Left lung (tissue), 10 donors: ENCODE results near the gene TRPM2. TPM values are rescaled to one million over a fixed set of nuclear protein-coding genes. Genes with fewer than 3 reads are reported as not detected.

Source experiments
- ATAC-seq: fragments of 200-7000 bp; cut with Tn5 transposase; one replicate; pipeline ENCODE4 v1.9.1; 2020; ENCODE audit warnings: moderate library complexity
- DNase-seq, 4 donors: peaks; one replicate each; pipeline ENCODE4 v3.0.0-alpha.2; 2013 to 2020
- H3K27ac ChIP-seq, 2 donors: fragments of 200-600 bp; sonication (generic) in 1 of 2; one replicate each; pipeline versions ENCODE4 v1.5.0 to v1.8.0; 2020 to 2021
- H3K27me3 ChIP-seq, 2 donors: fragments of 200-600 bp; sonication (generic) in 1 of 2; one replicate each; pipeline versions ENCODE4 v1.5.0 to v1.8.0; 2020 to 2021
- H3K36me3 ChIP-seq, 2 donors: fragments of 200-600 bp; sonication (generic) in 1 of 2; one replicate each; pipeline versions ENCODE4 v1.5.0 to v1.8.0; 2020 to 2021
- H3K4me1 ChIP-seq, 2 donors: fragments of 200-600 bp; one replicate each; pipeline ENCODE4 v1.8.0; 2021
- H3K4me3 ChIP-seq, 2 donors: fragments of 200-600 bp; sonication (generic) in 1 of 2; one replicate each; pipeline versions ENCODE4 v1.5.0 to v1.8.0; 2020 to 2021; ENCODE audit warnings: mild to moderate bottlenecking in 1 of 2
- H3K9me3 ChIP-seq, 2 donors: fragments of 200-600 bp; sonication (generic) in 1 of 2; one replicate each; pipeline versions ENCODE4 v1.5.0 to v1.8.0; 2020 to 2021
- CTCF ChIP-seq, 2 donors: fragments of 200-600 bp; sonication (generic) in 1 of 2; IDR thresholded peaks; one replicate each; pipeline versions ENCODE4 v1.5.0 to v1.8.0; 2021; ENCODE audit warnings: antibody characterized with exemption in 2 of 2
- intact Hi-C, 2 donors: fragments of 100-400 bp; cut with DNase I; formaldehyde crosslinking; loops; one replicate each; pipeline versions ENCODE4 v1.11.2 to v1.14.2; 2022
- polyA plus RNA-seq, 6 donors: library from polyadenylated mRNA; unstranded; fragments of 120-200 nt; gene quantifications; one replicate each; pipeline ENCODE4 v1.2.1, GENCODE V29; 2013; ENCODE audit not compliant: insufficient read length in 6 of 6
- total RNA-seq, 2 donors: library from RNA; stranded (reverse); fragmentation: NEBNext Ultra II Directional; extraction: Animal tissue kit (Norgen Biotek cat#: 25700); gene quantifications; one replicate each; pipeline ENCODE4 v1.2.1, GENCODE V29; 2021
- donor health status: DM: no; HTN: yes; CAD: no.
- donor health status: DM: no; HTN: no; CAD: no.

TRPM2 gene
- total and polyA plus RNA-seq, 8 donors: 1.2 to 25.6 (median 1.6) TPM

GRCh38 chr21:44423312-44423821 lies 69.9 kb downstream of the TRPM2 start:
- H3K36me3 ChIP-seq: peaks cover 0 to 82% of the 10 kb centered on the region in 2 donors
- no peaks in the 10 kb centered on the region for H3K4me1 ChIP-seq
- peaks cover 0 to 25% of the 10 kb centered on the region in 2 donors for H3K27me3 ChIP-seq
- DNase-seq: peak in 2 of 4 donors; percentile 19 to 66
- intact Hi-C loops: no loop called here
- TF ChIP-seq CTCF (IDR thresholded peaks at IDR 0.05): no peak
- no peak for ATAC-seq
- H3K27ac ChIP-seq: no peak overlapping the region
- no peak overlapping the region for H3K4me3 ChIP-seq
- H3K9me3 ChIP-seq: peaks cover 0 to 4% of the 10 kb centered on the region in 2 donors

- peaks cover 0 to 75% of the 10 kb centered on the region in 2 donors for H3K36me3 ChIP-seq
- no peak for TF ChIP-seq CTCF (IDR thresholded peaks at IDR 0.05)
- no peaks in the 10 kb centered on the region for H3K4me1 ChIP-seq
- ATAC-seq (no peak), DNase-seq (peak in 2 of 4 donors; percentile 23 to 66)
- H3K27ac ChIP-seq: no peak overlapping the region
- H3K27me3 ChIP-seq: peaks cover 0 to 25% of the 10 kb centered on the region in 2 donors
- H3K4me3 ChIP-seq: no peak overlapping the region
- H3K9me3 ChIP-seq: peaks cover 0 to 5% of the 10 kb centered on the region in 2 donors
- intact Hi-C loops: no loop called here
Measured at GRCh38 chr21:44423941-44424607, 70.7 kb downstream of the TRPM2 start.

- H3K9me3 ChIP-seq: peaks cover 0 to 12% of the 10 kb centered on the region in 2 donors
Measured at GRCh38 chr21:44424608-44425306, 71.3 kb downstream of the TRPM2 start.

GRCh38 chr21:44425307-44425894 lies 72.0 kb downstream of the TRPM2 start:
- no peak for ATAC-seq
- no peak overlapping the region for H3K4me3 ChIP-seq
- intact Hi-C loops: no loop called here
- H3K27me3 ChIP-seq: peaks cover 0 to 25% of the 10 kb centered on the region in 2 donors
- H3K4me1 ChIP-seq: no peaks in the 10 kb centered on the region
- H3K9me3 ChIP-seq: peaks cover 0 to 17% of the 10 kb centered on the region in 2 donors
- H3K27ac ChIP-seq: no peak overlapping the region
- peak in 2 of 4 donors; percentile 28 to 74 for DNase-seq
- H3K36me3 ChIP-seq: peaks cover 0 to 68% of the 10 kb centered on the region in 2 donors
- TF ChIP-seq CTCF (IDR thresholded peaks at IDR 0.05): no peak

More at GRCh38 chr21:44424608-44425306, 71.3 kb downstream of the TRPM2 start:
- ATAC-seq (no peak), DNase-seq (peak in 2 of 4 donors; percentile 11 to 65)
- no peak for TF ChIP-seq CTCF (IDR thresholded peaks at IDR 0.05)
- Histone ChIP-seq H3K4me1 (no peaks in the 10 kb centered on the region), H3K36me3 (peaks cover 0 to 73% of the 10 kb centered on the region in 2 donors), H3K27me3 (peaks cover 0 to 25% of the 10 kb centered on the region in 2 donors), H3K27ac (no peak overlapping the region), H3K4me3 (no peak overlapping the region)
- intact Hi-C loops: no loop called here
